Measurements from ENCODE around the gene MAP3K14. TPM values are rescaled to one million over a fixed set of nuclear protein-coding genes. Genes with fewer than 3 reads are reported as not detected.

Gene MAP3K14
- polyA plus RNA-seq, 3 donors = 1.4 to 29.9 (median 3.8) TPM

DNA sequence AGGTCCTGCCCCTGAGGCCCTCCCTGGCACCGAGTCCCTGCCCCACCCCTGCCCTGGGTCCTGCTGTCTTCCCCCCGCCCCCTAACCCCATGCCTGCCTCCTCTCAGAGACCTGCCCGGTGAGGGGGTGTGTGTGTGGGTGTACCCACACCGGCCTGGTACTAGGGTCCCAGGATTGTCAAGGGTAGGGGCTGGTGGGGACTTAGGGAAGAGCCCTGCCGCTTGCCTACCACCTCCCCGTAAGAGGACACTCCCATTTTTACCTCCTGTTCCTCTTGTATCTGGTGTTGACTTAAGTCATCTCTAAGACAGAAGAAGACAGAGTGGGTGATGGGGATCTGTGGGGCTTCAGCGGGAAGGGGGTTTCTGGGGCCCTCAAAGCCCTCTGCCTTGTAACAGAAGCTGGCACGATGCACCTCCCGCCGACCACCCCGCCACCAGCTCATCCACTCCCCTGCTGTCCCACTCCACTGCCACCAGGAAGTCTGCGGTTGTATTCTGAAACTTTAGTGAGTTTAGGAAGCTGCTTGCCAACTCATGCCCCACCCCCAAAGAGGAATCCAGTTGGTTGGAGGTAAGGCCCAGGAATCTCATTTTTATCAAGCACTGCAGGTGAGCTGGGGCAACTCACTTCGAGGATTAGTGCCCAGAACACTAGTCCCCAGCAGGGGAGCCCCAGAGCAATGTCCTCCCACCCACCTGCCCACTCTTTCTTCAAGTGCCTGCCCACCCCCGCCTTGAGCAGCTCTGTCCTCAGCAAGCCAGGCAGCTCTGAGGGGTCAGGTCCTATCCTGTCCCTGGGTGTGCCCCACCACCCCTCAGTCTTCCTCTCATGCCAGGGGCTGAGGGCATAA lies 60.5 kb downstream of the MAP3K14 start:
- H4K20me1 ChIP-seq (ENCODE audit: insufficient read depth, low read length) = peaks cover 21% of the 10 kb centered on the region
- DNase-seq = peak in 1 of 3 donors; percentile 42
- H3K4me3 Mint-ChIP-seq = peak overlapping the region; percentile 74 to 83
- H3K4me2 ChIP-seq (replicated peaks; ENCODE audit: extremely low read depth, low read length, poor library complexity, severe bottlenecking) = peak overlapping the region; percentile 58
- TF ChIP-seq, protein P1, sequence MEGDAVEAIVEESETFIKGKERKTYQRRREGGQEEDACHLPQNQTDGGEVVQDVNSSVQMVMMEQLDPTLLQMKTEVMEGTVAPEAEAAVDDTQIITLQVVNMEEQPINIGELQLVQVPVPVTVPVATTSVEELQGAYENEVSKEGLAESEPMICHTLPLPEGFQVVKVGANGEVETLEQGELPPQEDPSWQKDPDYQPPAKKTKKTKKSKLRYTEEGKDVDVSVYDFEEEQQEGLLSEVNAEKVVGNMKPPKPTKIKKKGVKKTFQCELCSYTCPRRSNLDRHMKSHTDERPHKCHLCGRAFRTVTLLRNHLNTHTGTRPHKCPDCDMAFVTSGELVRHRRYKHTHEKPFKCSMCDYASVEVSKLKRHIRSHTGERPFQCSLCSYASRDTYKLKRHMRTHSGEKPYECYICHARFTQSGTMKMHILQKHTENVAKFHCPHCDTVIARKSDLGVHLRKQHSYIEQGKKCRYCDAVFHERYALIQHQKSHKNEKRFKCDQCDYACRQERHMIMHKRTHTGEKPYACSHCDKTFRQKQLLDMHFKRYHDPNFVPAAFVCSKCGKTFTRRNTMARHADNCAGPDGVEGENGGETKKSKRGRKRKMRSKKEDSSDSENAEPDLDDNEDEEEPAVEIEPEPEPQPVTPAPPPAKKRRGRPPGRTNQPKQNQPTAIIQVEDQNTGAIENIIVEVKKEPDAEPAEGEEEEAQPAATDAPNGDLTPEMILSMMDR (IDR thresholded peaks at IDR 0.05) = no peak
- peaks cover 35% of the 10 kb centered on the region for H3K4me1 Mint-ChIP-seq
- H3K9me3 Mint-ChIP-seq = peaks cover 0 to 2% (median 0%) of the 10 kb centered on the region in 7 donors
- 67% methylated on average over 2 of the region's 14 CpGs for WGBS (ENCODE audit: insufficient coverage)
- no peak overlapping the region for H3K9ac ChIP-seq (ENCODE audit: insufficient read depth, low read length, poor library complexity, severe bottlenecking)
- H3K4me3 ChIP-seq (replicated peaks in 1 of 3; ENCODE audit: low read depth in 2 of 3, low read length in 3 of 3) = peak overlapping the region in 1 of 3 experiments; percentile 58
- H2AFZ ChIP-seq (ENCODE audit: insufficient read depth, low read depth, low read length, poor library complexity, severe bottlenecking) = no peak overlapping the region
- H3K9me3 ChIP-seq (replicated peaks in 1 of 2; ENCODE audit: control insufficient read depth in 1 of 2, insufficient read depth in 1 of 2, low read length in 2 of 2) = no peaks in the 10 kb centered on the region
- H3K27me3 ChIP-seq (ENCODE audit: control insufficient read depth in 2 of 2, insufficient read depth in 2 of 2, low read length in 2 of 2) = peaks cover 0 to 3% of the 10 kb centered on the region in 2 donors
- H3K79me2 ChIP-seq (ENCODE audit: insufficient read depth, low read length) = no peaks in the 10 kb centered on the region
- H3K27ac Mint-ChIP-seq = peak overlapping the region in 5 of 7 donors; percentile 1 to 76 (median 69)
- no peaks in the 10 kb centered on the region for H3K36me3 ChIP-seq (replicated peaks in 1 of 2; ENCODE audit: control insufficient read depth in 1 of 2, insufficient read depth in 2 of 2, low read length in 2 of 2)
- H3K36me3 Mint-ChIP-seq = peaks cover 0 to 2% of the 10 kb centered on the region in 2 donors
- H3K27ac ChIP-seq (ENCODE audit: low read depth in 1 of 2, low read length in 2 of 2) = peak overlapping the region in 1 of 2 donors; percentile 45
- H3K4me1 ChIP-seq (ENCODE audit: control insufficient read depth in 1 of 2, insufficient read depth in 2 of 2, low read length in 2 of 2) = peaks cover 12 to 29% of the 10 kb centered on the region in 2 donors
- H3K27me3 Mint-ChIP-seq (ENCODE audit: low read depth in 3 of 3) = peaks cover 8 to 13% (median 12%) of the 10 kb centered on the region in 3 donors
- intact Hi-C loops (cut with micrococcal nuclease) = no loop called here

DNA sequence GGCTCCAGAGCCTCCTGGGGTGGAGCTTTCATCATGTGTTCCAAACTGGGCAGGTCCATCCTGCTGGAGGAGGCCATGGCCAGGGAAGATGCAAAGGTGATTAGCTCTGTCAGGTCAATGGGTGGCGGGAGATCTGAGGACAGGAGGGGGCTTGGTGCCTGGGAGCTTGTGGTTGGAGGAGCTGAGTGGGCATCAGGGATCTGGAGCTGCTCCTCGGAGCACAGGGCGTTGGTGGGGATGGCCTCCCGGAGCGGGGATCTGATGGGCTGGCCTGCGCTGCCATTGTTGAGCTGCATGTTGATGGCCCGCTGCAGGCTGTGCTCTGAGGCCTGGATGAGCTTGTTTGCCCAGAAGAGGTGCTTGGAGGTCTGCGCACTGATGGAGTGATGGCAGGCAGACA lies 61.5 kb downstream of the MAP3K14 start:
- Histone ChIP-seq H3K4me3 (replicated peaks in 1 of 3; ENCODE audit: low read depth in 2 of 3, low read length in 3 of 3) (no peak overlapping the region), H3K4me2 (replicated peaks; ENCODE audit: extremely low read depth, low read length, poor library complexity, severe bottlenecking) (no peak overlapping the region), H3K27ac (ENCODE audit: low read depth in 1 of 2, low read length in 2 of 2) (no peak overlapping the region), H3K9ac (ENCODE audit: insufficient read depth, low read length, poor library complexity, severe bottlenecking) (no peak overlapping the region), H3K79me2 (ENCODE audit: insufficient read depth, low read length) (no peaks in the 10 kb centered on the region), H3K36me3 (replicated peaks in 1 of 2; ENCODE audit: control insufficient read depth in 1 of 2, insufficient read depth in 2 of 2, low read length in 2 of 2) (peaks cover 3 to 10% of the 10 kb centered on the region in 2 donors), H3K27me3 (ENCODE audit: control insufficient read depth in 2 of 2, insufficient read depth in 2 of 2, low read length in 2 of 2) (no peaks in the 10 kb centered on the region), H2AFZ (ENCODE audit: insufficient read depth, low read depth, low read length, poor library complexity, severe bottlenecking) (no peak overlapping the region), H3K4me1 (ENCODE audit: control insufficient read depth in 1 of 2, insufficient read depth in 2 of 2, low read length in 2 of 2) (peaks cover 12 to 26% of the 10 kb centered on the region in 2 donors), H4K20me1 (ENCODE audit: insufficient read depth, low read length) (peaks cover 25% of the 10 kb centered on the region), H3K9me3 (replicated peaks in 1 of 2; ENCODE audit: control insufficient read depth in 1 of 2, insufficient read depth in 1 of 2, low read length in 2 of 2) (no peaks in the 10 kb centered on the region)
- H3K4me1 Mint-ChIP-seq = peaks cover 34% of the 10 kb centered on the region
- intact Hi-C loops (cut with micrococcal nuclease) = no loop called here
- peaks cover 0 to under 1% (median 0%) of the 10 kb centered on the region in 7 donors for H3K9me3 Mint-ChIP-seq
- H3K36me3 Mint-ChIP-seq = peaks cover under 1 to 9% of the 10 kb centered on the region in 2 donors
- H3K27ac Mint-ChIP-seq = peak overlapping the region in 2 of 7 donors; percentile 23 to 27
- DNase-seq = no peak
- TF ChIP-seq, protein P1 (IDR thresholded peaks at IDR 0.05) = no peak
- WGBS (ENCODE audit: insufficient coverage) = 99% methylated on average over 8 of the region's 8 CpGs
- H3K27me3 Mint-ChIP-seq (ENCODE audit: low read depth in 3 of 3) = peaks cover 5 to 6% (median 6%) of the 10 kb centered on the region in 3 donors
- H3K4me3 Mint-ChIP-seq = no peak overlapping the region
